ENCODE measurements around the gene FTCD. TPM values are rescaled to one million over a fixed set of nuclear protein-coding genes. Genes with fewer than 3 reads are reported as not detected.
"Not testable (repeated sequence)": the region's sequence is repeated elsewhere in the genome, so short reads cannot be mapped to it uniquely, and the experiment has no call there.

FTCD gene
- total RNA-seq, 1 donor from 2014 or later, result 0.69 TPM

DNA sequence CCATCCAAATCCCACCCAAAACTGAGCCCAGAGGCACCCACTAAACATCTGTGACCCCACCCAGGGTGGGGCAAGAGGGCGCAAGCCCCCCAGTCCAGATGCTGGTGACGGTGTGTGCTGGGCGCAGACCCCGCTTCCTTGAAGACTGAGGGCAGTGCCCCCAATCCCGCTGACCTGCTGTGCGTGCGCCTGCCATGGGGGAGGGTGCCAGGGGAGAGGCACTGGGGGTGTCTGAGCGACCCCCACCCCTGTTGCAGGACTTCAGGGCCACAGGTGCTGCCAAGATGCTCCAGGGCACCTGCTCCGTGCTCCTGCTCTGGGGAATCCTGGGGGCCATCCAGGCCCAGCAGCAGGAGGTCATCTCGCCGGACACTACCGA lies 44.2 kb downstream of the FTCD start:
- CTCF ChIA-PET, result no interaction called here
- DNase-seq (peak; percentile 5), ATAC-seq (ENCODE audit: low read depth) (no peak)
- intact Hi-C loops (cut with micrococcal nuclease), result no loop called here
- no peak overlapping the region for H3K4me3 Mint-ChIP-seq
- H3K27me3 Mint-ChIP-seq, result no peaks in the 10 kb centered on the region
- no peak for TF ChIP-seq CTCF (IDR thresholded peaks at IDR 0.05)
- H3K4me1 Mint-ChIP-seq, result no peaks in the 10 kb centered on the region
- peaks cover 9% of the 10 kb centered on the region for H3K9me3 Mint-ChIP-seq
- no peak overlapping the region for H3K27ac Mint-ChIP-seq
- H3K36me3 Mint-ChIP-seq (ENCODE audit: low read depth), result no peaks in the 10 kb centered on the region
- POLR2A ChIA-PET, result no interaction called here

DNA sequence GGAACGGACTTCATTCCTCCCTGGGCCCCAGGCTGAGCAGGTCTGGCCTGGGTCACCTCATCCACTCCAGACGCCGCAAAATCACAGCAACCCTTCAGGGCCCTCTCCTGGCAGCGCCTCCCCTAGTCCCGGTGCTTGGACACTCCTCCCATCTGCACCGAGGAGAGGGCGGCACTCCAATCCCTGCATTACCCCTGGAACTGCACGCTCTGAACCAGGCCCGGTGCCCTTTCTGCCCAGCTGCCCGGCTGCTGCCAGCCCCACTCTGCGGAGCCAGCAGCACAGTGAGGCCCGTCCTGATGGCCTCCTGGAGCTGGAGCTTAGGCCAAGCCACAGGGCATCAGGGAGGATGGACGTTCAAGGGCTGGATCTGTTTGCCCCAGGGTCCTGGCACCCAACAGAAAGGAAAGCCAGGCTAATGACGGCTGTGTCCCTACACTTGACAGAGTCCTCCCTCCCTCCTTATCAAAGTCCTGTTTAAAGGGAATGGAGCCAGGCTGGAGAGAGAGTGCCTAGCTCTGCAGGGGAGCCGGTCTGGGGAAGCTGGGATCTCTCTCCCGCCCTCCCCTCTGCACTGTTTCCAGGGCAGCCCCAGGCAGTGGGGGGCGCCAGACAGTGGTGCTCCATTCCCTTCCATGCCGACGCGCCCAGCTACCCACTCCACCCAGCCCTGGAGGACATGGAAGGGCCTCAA lies 44.7 kb downstream of the FTCD start:
- Mint-ChIP-seq H3K27me3 (no peaks in the 10 kb centered on the region), H3K36me3 (ENCODE audit: low read depth) (no peaks in the 10 kb centered on the region), H3K27ac (no peak overlapping the region), H3K4me3 (no peak overlapping the region), H3K9me3 (peaks cover 12% of the 10 kb centered on the region), H3K4me1 (no peaks in the 10 kb centered on the region)
- no peak for TF ChIP-seq CTCF (IDR thresholded peaks at IDR 0.05)
- no peak for ATAC-seq (ENCODE audit: low read depth)
- DNase-seq, result no peak
- intact Hi-C loops (cut with micrococcal nuclease), result no loop called here
- CTCF ChIA-PET, result no interaction called here
- POLR2A ChIA-PET, result no interaction called here

DNA sequence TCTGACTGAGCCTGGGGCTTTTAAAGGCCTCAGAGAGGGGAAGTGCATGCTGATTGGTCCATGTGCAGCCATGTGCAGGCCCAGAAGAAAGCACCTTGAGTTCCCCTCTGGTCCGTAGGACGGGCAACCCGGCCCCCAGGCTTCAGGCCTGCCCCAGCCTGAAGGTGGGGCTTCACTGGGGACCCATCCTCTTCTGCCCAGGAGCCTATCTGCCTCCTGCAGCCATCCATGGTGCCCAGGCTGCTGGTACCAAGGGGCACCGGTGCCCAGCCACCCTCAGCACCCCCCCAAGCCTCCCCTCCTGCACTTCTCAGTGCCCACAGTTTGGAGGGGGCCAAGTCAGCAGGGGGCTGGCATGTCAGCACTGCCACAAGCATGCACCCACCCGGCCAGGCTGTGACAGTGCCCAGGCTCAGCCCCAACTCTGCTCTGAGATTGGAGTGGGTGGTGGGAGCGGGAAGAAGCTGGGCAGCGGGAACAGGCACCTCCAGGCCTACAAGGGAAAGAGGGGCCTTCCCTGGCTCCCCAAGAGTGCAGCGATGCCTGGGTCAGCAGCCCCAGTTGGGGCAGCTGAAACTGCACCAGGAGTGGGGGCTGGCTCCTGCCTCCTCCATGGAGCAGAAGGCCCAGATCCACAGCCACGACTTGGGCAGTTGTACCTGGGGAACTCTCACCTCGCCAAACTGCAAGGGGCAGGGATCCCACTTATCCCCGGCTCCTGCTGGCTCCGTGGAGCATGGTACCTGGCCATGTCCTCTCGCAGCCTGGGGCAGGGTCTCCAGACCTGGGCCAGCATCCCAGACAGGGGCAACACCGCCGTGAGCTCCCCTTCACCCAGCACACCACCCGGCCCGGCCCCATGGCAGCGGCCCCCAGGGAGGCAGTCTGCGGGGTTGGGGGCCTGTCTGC lies 45.8 kb downstream of the FTCD start:
- ATAC-seq (ENCODE audit: low read depth), result no peak
- CTCF ChIA-PET, result no interaction called here

DNA sequence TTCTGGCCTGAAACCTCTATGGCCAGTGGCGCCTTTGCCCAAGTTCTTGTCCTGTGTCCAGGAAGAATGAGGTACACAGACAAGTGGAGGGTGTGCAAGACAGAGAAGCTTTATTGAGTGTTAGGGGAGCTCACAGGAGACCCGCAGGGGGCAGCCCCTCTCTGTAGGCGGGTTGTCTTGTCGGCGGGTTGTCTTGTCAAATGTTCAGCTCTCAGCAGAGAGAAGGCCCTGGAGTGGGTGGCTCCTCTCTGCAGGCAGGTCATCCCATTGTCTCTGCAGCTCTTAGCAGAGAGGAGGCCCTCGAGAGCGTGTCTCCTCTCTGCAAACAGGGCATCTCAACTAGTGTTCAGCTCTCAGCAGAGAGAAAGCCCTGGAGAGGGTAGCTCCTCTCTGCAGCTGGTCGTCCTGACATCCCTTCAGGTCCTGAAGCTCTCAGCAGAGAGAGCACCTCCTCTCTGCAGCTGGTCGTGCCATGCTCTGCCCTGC lies 46.5 kb downstream of the FTCD start:
- intact Hi-C loops (cut with micrococcal nuclease), result no loop called here
- no peak overlapping the region for H3K27ac Mint-ChIP-seq
- peaks cover 14% of the 10 kb centered on the region for H3K27me3 Mint-ChIP-seq
- DNase-seq (no peak), ATAC-seq (ENCODE audit: low read depth) (no peak)
- peaks cover 22% of the 10 kb centered on the region for H3K9me3 Mint-ChIP-seq
- no peak overlapping the region for H3K4me3 Mint-ChIP-seq
- POLR2A ChIA-PET, result no interaction called here
- CTCF ChIA-PET, result no interaction called here
- TF ChIP-seq CTCF (IDR thresholded peaks at IDR 0.05), result no peak
- no peaks in the 10 kb centered on the region for H3K4me1 Mint-ChIP-seq
- no peaks in the 10 kb centered on the region for H3K36me3 Mint-ChIP-seq (ENCODE audit: low read depth)

More for the DNA sequence above, 45.8 kb downstream of the FTCD start:
- Mint-ChIP-seq H3K4me3 (no peak overlapping the region), H3K27me3 (peaks cover 7% of the 10 kb centered on the region), H3K27ac (no peak overlapping the region), H3K9me3 (peaks cover 15% of the 10 kb centered on the region), H3K36me3 (ENCODE audit: low read depth) (no peaks in the 10 kb centered on the region), H3K4me1 (no peaks in the 10 kb centered on the region)
- intact Hi-C loops (cut with micrococcal nuclease), result no loop called here
- peak; percentile 2 for DNase-seq
- POLR2A ChIA-PET, result no interaction called here
- no peak for TF ChIP-seq CTCF (IDR thresholded peaks at IDR 0.05)

DNA sequence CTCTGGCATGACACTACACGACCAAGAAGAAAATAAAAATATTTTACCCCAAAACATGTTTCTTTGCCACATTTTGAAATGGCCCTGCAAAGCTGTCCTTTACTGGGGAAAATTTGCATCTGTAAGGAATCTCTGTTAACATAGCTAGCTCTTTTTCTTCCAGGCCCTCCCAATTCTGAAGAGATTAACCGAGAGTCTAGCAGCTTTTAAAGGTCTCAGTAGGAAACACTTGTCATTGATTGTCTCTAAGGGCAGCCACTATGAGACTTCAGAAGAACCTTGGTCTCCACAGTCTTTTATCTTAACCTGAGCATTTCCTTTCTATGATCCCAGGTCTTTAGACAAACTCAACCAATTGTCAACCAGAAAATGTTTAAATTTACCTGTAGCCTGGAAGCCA lies 48.0 kb downstream of the FTCD start:
- H3K4me3 Mint-ChIP-seq; POLR2A ChIA-PET; CTCF ChIA-PET; ATAC-seq (ENCODE audit: low read depth); DNase-seq; H3K27ac Mint-ChIP-seq; H3K36me3 Mint-ChIP-seq (ENCODE audit: low read depth); H3K4me1 Mint-ChIP-seq; intact Hi-C loops (cut with micrococcal nuclease): not testable (repeated sequence)
- peaks cover 28% of the 10 kb centered on the region for H3K9me3 Mint-ChIP-seq
- peaks cover 27% of the 10 kb centered on the region for H3K27me3 Mint-ChIP-seq

Data from activated B cell treated with CpG ODN at 0.5 μM for 24 hours (primary cell).